Mammary epithelial cell (primary cell): ENCODE results near the gene HHATL.

Experiments used
- CTCF ChIP-seq, 2 donors: IDR thresholded peaks in 1 of 2; conservative IDR thresholded peaks in 1 of 2; 2 replicates each; pipeline ENCODE4 v1.5.1; 2011 to 2012; ENCODE audit warnings: inconsistent platforms in 2 of 2, low read length in 2 of 2, mild to moderate bottlenecking in 2 of 2, control low read depth in 1 of 2, low read depth in 1 of 2; ENCODE audit not compliant: insufficient read depth in 1 of 2; ENCODE audit errors: extremely low read depth in 1 of 2
- EZH2 ChIP-seq: IDR thresholded peaks from 2 replicates; pipeline ENCODE4 v1.6.1; 2012; ENCODE audit warnings: low read length, inconsistent platforms, borderline replicate concordance

GRCh38 chr3:42719002-42719401, 16.4 kb upstream of the HHATL start:
- no peak for TF ChIP-seq CTCF (conservative IDR thresholded peaks at IDR 0.05 in 1 of 2, IDR thresholded peaks at IDR 0.05 in 1 of 2; ENCODE audit: extremely low read depth in 1 of 2, insufficient read depth in 1 of 2, low read depth in 1 of 2, low read length in 2 of 2)
- TF ChIP-seq EZH2, result no peak
